ENCODE data around the gene SEPTIN2.

SEPTIN2 gene

DNA sequence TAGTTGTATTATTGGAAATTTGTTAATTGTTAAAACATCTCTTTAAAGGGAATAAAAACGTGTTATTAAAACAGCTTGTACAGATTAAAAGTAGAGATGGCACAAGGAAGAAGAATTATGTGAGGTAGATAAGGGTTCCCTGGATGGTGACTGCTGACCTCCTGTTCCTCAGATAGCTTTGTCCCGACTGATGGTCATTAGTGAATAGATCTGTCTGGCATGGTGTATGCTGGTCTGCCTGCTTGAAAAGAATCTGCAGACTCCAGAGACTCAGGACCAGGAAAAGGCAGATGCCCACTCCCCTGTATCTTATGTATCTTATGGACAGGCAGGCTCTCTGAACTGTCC, 34.8 kb downstream of the SEPTIN2 start:
- no peak for ATAC-seq
- no peaks in the 10 kb centered on the region for H3K9me3 Mint-ChIP-seq
- H3K4me3 Mint-ChIP-seq: no peak overlapping the region
- no peaks in the 10 kb centered on the region for H3K27me3 Mint-ChIP-seq
- peak overlapping the region; percentile 48 for H3K27ac Mint-ChIP-seq
- peaks cover 55% of the 10 kb centered on the region for H3K36me3 Mint-ChIP-seq
- H3K4me1 Mint-ChIP-seq: peaks cover 9% of the 10 kb centered on the region

DNA sequence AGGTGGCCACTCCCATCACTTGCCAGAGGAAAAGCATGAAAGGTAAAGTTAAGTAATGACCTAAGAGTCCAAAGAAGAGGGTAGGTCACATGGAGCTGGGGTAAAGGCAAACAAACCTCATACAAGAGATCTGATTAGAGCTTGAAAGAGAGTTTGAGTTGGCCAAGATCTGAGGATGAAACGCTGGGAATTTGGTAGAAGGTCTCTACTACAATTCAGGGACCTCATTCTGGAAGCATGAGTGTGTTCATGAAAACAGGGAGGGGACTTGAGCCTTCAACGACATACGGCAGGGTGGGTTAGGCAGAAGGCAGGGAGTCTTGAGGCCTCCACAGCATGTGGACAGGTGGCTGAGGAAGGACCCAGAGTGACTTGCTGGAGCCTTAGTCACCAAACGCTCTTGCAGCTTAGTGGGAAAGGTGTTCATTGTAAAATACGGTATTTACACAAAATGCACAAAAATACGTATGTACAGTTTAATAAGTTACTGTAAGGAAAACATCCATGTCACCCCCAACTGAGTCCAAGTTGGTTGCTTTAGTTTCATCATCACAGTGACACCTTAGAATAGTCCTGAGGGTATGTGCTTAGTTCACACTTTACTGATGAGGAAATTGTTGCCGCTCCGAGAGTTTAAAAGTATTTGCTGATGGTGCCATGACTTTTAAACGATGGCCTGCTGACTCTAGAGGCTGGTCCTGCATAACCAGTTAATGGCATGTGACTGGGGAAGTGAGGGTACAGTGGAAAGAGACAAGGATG, 35.3 kb downstream of the SEPTIN2 start:
- no peak for ATAC-seq
- no peaks in the 10 kb centered on the region for H3K27me3 Mint-ChIP-seq
- peak overlapping the region; percentile 48 for H3K27ac Mint-ChIP-seq
- no peaks in the 10 kb centered on the region for H3K9me3 Mint-ChIP-seq
- no peak overlapping the region for H3K4me3 Mint-ChIP-seq
- peaks cover 50% of the 10 kb centered on the region for H3K36me3 Mint-ChIP-seq
- peaks cover 9% of the 10 kb centered on the region for H3K4me1 Mint-ChIP-seq

DNA sequence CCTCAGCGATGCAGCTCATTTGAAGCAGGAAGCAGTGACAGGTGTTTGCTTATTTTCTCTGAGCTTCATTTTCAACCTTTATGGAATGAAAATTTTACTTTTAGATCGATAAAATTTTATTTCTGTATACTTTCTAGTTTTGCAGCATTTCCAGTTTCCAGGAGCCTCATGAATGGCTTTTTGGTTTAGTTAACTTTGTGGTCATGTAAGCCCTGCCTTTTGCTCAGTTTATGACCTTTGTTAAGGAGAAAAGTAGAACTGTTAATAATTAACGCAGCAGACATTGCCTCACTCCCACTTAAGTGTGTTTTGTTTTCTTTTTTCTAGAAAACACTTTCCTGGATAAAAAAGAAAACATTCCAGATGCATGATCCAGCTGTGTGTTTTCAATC, 35.9 kb downstream of the SEPTIN2 start:
- H3K36me3 Mint-ChIP-seq: peaks cover 47% of the 10 kb centered on the region
- ATAC-seq: no peak
- H3K9me3 Mint-ChIP-seq: no peaks in the 10 kb centered on the region
- no peak overlapping the region for H3K27ac Mint-ChIP-seq
- no peak overlapping the region for H3K4me3 Mint-ChIP-seq
- H3K4me1 Mint-ChIP-seq: peaks cover 9% of the 10 kb centered on the region
- H3K27me3 Mint-ChIP-seq: no peaks in the 10 kb centered on the region

DNA sequence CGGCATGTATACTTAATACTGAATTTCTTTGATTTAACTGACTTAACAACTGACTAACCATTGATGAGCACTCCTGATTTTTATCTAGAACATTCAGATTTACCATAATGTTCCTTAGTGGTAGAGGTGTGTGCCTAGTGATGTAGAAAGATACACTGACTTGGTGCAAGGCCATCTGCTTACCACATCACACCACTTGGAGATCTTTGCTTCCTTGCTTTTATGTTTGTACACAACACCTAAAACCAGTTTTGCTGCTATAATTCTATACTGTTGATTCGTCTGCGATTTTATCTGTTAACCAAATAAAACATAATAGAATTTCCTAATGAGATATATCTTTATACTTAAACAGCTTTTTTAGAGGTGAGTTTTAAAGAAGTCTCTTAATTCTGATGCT, 36.5 kb downstream of the SEPTIN2 start:
- no peak for ATAC-seq
- Mint-ChIP-seq H3K4me3 (no peak overlapping the region), H3K27ac (no peak overlapping the region), H3K36me3 (peaks cover 47% of the 10 kb centered on the region), H3K27me3 (no peaks in the 10 kb centered on the region), H3K4me1 (peaks cover 14% of the 10 kb centered on the region), H3K9me3 (no peaks in the 10 kb centered on the region)

DNA sequence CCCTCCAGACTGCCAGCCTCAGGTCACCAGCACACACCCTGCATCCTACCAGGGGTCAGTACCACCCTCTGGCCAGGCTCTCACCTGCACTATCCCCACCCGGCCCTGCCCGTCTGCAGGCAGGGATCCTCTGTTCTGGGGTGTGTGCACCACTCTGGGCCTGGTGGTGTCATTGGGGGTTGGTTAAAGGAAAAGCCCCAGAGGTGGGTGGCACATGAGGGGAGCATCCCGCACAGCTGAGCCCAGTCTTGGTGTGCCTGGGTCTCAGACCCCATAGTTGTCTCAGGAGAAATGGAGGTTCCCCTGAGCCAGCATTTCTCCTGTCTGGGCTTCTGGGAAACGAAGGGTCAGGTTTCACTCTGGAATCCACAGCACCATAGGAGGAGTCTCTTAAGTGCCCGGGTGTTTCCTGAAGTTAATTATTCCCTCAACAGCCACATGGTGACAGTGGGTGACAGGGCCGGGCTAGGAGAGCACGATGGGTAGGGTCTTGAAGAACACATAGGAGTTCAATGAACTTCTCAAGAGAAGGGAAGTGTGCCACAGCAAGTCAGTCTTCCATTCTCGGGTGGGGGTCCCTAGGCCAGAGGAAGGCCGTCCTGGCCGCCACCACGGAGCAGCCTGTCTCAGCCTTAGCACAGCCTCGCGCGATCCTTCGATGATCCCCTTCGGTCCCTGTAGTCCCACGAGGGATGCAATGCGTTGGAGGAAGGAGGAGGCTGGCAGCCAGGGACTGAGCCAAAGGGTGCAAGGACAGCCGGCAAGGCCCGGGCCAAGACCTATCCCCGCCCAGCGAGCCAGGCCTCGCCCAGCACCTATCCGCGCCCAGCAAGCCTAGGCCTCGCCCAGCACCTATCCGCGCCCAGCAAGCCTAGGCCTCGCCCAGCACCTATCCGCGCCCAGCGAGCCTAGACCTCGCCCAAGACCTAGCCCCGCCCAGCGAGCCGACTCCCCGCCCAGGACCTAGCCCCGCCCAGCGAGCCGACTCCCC, 39.2 kb downstream of the SEPTIN2 start:
- Mint-ChIP-seq H3K27me3 (no peaks in the 10 kb centered on the region), H3K36me3 (peaks cover 35% of the 10 kb centered on the region), H3K9me3 (no peaks in the 10 kb centered on the region), H3K4me3 (no peak overlapping the region), H3K27ac (no peak overlapping the region), H3K4me1 (peaks cover 41% of the 10 kb centered on the region)
- peak; percentile 46 for ATAC-seq

DNA sequence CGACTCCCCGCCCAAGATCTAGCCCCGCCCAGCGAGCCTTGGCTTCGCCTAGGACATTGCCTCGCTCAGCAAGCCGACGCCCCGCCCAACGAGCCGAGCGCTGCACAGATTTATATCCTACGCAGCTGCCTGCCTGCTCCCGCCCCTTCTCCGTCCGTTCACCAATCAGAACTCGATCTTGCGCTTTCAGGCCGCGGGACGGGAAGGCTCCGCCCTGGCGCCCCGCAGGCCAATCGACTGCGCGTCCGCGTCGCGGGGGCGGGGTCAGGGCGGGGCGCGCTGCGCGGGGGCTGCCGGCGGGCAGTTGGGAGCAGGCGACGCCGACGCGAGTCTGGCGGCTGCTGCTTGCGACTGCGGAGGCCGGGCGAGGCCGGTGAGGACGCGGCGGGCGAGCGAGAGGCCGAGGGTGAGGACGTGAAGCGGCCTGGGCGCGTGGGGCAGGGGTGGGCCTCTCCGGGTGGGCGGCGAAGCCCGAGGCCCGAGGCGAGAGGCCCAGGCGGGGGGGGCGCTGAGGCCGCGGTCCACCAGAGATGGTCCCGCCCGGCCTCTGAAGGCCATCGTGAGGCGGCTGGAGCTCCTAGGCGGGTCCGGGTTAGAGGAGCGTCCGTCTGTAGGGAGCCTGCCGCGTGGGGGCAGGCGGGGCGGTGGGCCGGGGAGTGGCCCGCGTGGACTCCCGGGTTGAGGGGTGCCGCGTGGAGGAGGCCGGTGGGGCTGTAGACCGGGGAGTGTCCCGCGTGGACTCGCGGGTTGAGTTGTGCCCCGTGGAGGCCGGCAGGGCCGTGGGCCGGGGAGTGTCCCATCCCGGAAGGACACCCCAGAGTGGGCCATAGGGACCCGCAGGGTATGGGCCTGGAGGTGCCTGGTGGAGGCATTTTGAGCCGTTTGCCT, 40.5 kb downstream of the SEPTIN2 start, which contains the start of gene FARP2:
TSS of gene FARP2 (plus strand) at position 303 of the 888 bp plus-strand sequence. CDS start 16,823 bp downstream, outside the sequence.
- Mint-ChIP-seq H3K4me1 (peaks cover 51% of the 10 kb centered on the region), H3K27me3 (no peaks in the 10 kb centered on the region), H3K9me3 (no peaks in the 10 kb centered on the region), H3K27ac (peak within 1 kb of the TSS; percentile 68), H3K36me3 (peaks cover 24% of the 10 kb centered on the region), H3K4me3 (peak within 1 kb of the TSS; percentile 72)
- ATAC-seq: peak; percentile 96

DNA sequence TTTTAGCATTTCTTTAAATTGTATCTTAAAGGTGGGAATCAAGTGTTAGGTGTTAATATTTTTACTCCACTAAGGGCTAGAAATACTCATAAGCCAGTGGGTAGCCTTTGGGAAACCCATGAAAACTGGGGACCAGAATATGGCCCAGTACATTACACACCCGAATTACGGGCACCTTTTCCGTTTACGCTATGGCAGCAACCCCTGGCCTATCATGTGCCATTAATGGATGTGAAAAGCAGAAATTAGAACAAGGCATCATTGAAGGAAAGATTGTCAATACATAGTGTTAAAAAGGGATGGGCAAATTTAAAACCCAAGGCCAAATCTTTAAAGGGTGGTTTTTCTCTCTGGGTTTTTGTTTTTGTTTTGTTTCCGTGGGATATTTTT, 41.1 kb downstream of the SEPTIN2 start:
- no peak for ATAC-seq
- Mint-ChIP-seq H3K4me3 (peak overlapping the region; percentile 72), H3K4me1 (peaks cover 54% of the 10 kb centered on the region), H3K36me3 (peaks cover 19% of the 10 kb centered on the region), H3K27me3 (no peaks in the 10 kb centered on the region), H3K27ac (peak overlapping the region; percentile 68), H3K9me3 (no peaks in the 10 kb centered on the region)

DNA sequence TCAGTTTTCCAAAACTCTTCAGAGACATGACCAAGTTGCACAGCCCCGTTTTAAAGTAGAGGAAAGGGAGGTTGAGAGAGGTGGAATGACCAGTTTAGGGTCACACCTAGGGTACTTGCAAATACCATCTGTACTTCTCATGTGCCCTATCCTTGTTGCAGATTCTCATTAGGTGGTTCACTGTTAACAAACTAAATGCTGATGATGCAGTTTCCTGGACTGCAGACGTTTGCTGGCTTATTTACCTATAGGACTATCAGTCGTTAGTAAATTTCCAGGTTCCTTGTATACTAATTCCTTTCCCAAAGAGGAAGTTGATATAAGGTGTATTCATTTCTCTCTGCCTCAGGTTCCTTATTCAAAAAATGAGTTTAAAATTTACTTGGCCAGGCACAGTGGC, 41.8 kb downstream of the SEPTIN2 start:
- H3K27ac Mint-ChIP-seq: peak overlapping the region; percentile 68
- peak overlapping the region; percentile 72 for H3K4me3 Mint-ChIP-seq
- H3K27me3 Mint-ChIP-seq: no peaks in the 10 kb centered on the region
- H3K9me3 Mint-ChIP-seq: no peaks in the 10 kb centered on the region
- peaks cover 60% of the 10 kb centered on the region for H3K4me1 Mint-ChIP-seq
- no peak for ATAC-seq
- peaks cover 14% of the 10 kb centered on the region for H3K36me3 Mint-ChIP-seq

DNA sequence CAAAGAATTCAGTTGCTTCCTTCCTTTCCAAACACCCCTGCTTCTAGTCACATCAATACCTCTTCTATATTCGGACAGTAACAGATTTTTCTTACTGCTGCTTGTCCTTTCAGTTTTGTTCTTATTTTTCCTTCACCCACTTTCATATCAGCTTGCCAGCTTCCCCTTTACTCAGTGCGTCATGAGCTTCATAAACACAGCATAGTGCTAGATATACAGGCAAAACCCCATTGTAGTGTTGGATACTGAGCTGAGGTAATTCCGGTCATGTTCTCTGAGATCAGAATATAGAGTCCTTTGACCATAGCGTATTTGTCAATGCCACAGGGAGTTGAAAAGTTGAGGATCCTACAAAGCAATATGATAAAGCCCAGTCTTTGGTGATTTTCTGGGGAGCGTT, 42.7 kb downstream of the SEPTIN2 start:
- H3K27ac Mint-ChIP-seq: peak overlapping the region; percentile 68
- no peaks in the 10 kb centered on the region for H3K27me3 Mint-ChIP-seq
- H3K4me1 Mint-ChIP-seq: peaks cover 70% of the 10 kb centered on the region
- H3K9me3 Mint-ChIP-seq: no peaks in the 10 kb centered on the region
- H3K4me3 Mint-ChIP-seq: peak overlapping the region; percentile 36
- ATAC-seq: peak; percentile 64
- peaks cover 7% of the 10 kb centered on the region for H3K36me3 Mint-ChIP-seq

DNA sequence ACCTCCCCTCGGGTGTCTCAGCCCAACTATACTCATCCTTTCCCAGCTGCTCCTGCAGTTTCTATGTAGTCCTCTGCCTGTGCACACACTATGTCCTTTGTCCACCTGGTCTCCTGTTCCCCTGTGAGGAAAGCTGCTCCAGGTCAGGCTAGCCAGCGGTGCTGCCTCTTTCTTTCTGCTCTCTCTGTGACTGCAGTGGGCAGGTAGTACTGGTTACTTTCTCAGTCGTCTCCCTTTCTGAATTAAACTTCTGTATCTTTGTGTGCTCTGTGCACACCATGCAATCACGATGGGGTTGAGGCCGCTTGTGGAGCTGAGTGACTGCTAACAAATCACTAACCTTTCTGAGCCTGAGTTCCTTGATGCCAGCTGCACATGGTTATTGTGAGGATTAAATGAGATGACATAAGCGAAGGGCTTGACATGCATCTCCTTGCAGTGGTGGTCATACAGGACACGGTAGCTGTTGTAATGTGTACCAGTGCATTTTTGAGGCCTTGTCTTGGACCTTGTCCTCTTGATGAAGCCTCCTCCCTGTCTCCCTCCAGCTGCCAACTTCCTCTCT, 43.8 kb downstream of the SEPTIN2 start:
- ATAC-seq: no peak
- H3K4me3 Mint-ChIP-seq: peak overlapping the region; percentile 12
- no peaks in the 10 kb centered on the region for H3K9me3 Mint-ChIP-seq
- H3K27ac Mint-ChIP-seq: peak overlapping the region; percentile 68
- H3K27me3 Mint-ChIP-seq: no peaks in the 10 kb centered on the region
- H3K36me3 Mint-ChIP-seq: peaks cover 4% of the 10 kb centered on the region
- peaks cover 72% of the 10 kb centered on the region for H3K4me1 Mint-ChIP-seq

DNA sequence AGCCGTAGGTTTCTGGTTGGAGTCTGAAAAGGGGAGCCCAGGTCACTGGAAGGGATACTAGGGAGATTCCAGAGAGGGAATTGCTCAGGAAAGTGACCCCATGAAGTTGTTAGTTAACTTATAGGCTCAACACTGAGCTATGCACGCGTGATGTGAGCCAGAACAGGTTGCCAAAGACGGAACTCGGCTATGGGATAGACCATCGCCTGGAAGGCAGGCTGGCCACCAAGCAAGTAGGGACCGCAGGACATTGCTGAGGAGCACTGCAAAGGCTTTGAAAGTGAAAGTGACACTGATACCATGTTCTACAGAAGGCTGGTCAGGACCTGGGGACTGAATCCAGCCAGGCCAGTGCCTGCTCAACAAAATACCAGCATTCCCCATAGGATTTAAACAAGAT, 47.7 kb downstream of the SEPTIN2 start:
- Mint-ChIP-seq H3K27me3 (no peaks in the 10 kb centered on the region), H3K36me3 (peaks cover 8% of the 10 kb centered on the region), H3K9me3 (no peaks in the 10 kb centered on the region), H3K4me1 (peaks cover 73% of the 10 kb centered on the region), H3K4me3 (no peak overlapping the region), H3K27ac (no peak overlapping the region)
- ATAC-seq: no peak

DNA sequence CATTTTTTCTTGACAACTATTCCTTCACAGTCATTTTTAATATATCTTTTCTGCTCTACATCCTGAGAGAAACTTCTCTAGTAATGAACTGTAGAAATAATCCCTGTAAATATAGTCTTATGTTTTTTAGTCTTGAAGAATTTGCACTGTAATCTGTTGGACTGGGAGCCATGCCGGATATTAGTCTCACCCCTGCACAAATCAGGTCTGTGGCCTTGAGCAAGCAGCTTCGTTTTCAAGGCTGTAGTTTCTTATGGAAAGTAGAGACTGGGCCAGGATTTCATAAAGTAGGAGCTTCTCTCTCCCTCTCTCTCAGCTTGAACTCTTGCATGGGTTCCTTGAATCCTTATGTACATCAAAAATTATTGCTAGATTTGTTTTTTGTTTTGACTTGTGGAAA, 49.1 kb downstream of the SEPTIN2 start:
- Mint-ChIP-seq H3K4me3 (no peak overlapping the region), H3K9me3 (no peaks in the 10 kb centered on the region), H3K36me3 (peaks cover 8% of the 10 kb centered on the region), H3K27ac (peak overlapping the region; percentile 6), H3K27me3 (no peaks in the 10 kb centered on the region), H3K4me1 (peaks cover 68% of the 10 kb centered on the region)
- ATAC-seq: no peak

DNA sequence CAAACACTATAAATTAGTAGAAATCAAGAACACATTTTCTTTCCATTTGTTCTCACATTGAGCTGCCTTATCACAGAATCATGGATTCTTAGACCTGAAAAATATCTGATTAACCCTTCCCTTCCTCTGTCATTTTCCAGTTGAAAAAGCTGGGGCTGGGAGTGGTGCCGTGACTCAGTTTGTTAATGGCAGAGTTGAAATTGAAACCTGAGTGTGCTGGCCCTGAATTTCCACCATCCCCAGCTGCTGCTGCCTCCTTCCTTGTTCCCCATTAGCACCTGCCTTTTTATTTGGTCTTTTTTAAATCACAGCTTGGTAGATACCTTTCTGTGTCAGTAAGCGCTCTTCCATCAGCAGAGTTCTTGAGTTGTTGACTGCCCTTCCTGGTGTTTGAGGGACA, 51.0 kb downstream of the SEPTIN2 start:
- Mint-ChIP-seq H3K27ac (peak overlapping the region; percentile 63), H3K36me3 (peaks cover 18% of the 10 kb centered on the region), H3K4me1 (peaks cover 62% of the 10 kb centered on the region), H3K4me3 (peak overlapping the region; percentile 14), H3K27me3 (no peaks in the 10 kb centered on the region), H3K9me3 (no peaks in the 10 kb centered on the region)
- ATAC-seq: no peak

DNA sequence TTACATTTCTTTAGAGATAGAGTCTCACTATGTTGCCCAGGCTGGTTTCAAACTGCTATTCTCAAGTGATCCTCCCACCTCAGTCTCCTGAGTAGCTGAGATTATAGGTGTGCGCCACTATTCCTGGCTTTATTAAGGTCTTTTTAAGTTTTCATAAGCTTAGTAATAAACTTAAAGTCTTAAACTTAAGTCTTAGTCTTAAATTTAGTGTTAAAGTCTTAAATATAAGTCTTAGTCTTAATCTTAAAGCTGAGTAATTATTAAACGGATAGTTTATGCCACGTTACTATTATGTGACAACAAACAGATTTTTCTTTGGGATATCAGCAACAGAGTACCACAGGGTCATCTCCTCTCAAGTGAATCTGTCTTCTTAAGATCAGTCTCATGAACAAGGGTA, 52.9 kb downstream of the SEPTIN2 start:
- no peak overlapping the region for H3K4me3 Mint-ChIP-seq
- peaks cover 28% of the 10 kb centered on the region for H3K36me3 Mint-ChIP-seq
- peaks cover 56% of the 10 kb centered on the region for H3K4me1 Mint-ChIP-seq
- no peaks in the 10 kb centered on the region for H3K9me3 Mint-ChIP-seq
- no peak for ATAC-seq
- H3K27ac Mint-ChIP-seq: peak overlapping the region; percentile 40
- no peaks in the 10 kb centered on the region for H3K27me3 Mint-ChIP-seq
